ENCODE measurements around the gene KIAA0586. TPM values are rescaled to one million over a fixed set of nuclear protein-coding genes. Genes with fewer than 3 reads are reported as not detected.

The KIAA0586 gene
- total RNA-seq, 1 donor from 2014 or later: 23.5 TPM

DNA sequence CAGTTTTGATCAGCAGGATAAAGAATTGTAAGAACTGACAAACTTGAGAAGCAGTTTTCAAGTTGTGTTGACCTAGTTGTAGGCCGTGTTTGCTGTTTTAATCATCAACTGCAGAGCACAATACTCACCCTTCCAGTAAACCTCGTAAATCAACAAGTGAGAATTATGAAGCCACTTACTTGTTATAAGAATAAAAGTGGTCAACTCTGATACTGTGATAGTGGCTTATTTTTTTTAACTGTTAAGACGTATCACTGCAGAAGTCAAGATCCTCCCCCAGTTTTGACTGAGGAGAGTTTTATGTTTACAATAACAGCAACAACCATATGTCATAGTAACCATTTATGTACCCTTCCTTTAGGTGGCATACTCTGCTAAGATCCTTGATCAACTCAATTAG, 109.5 kb downstream of the KIAA0586 start:
- Mint-ChIP-seq H3K27me3 (ENCODE audit: low read depth) (no peaks in the 10 kb centered on the region), H3K9me3 (no peaks in the 10 kb centered on the region), H3K4me1 (ENCODE audit: low read depth) (no peaks in the 10 kb centered on the region), H3K4me3 (ENCODE audit: low read depth) (no peak overlapping the region), H3K27ac (no peak overlapping the region), H3K36me3 (ENCODE audit: low read depth) (no peaks in the 10 kb centered on the region)
- no peak for DNase-seq (ENCODE audit: low spot score)
- intact Hi-C loops (cut with micrococcal nuclease): no loop called here

DNA sequence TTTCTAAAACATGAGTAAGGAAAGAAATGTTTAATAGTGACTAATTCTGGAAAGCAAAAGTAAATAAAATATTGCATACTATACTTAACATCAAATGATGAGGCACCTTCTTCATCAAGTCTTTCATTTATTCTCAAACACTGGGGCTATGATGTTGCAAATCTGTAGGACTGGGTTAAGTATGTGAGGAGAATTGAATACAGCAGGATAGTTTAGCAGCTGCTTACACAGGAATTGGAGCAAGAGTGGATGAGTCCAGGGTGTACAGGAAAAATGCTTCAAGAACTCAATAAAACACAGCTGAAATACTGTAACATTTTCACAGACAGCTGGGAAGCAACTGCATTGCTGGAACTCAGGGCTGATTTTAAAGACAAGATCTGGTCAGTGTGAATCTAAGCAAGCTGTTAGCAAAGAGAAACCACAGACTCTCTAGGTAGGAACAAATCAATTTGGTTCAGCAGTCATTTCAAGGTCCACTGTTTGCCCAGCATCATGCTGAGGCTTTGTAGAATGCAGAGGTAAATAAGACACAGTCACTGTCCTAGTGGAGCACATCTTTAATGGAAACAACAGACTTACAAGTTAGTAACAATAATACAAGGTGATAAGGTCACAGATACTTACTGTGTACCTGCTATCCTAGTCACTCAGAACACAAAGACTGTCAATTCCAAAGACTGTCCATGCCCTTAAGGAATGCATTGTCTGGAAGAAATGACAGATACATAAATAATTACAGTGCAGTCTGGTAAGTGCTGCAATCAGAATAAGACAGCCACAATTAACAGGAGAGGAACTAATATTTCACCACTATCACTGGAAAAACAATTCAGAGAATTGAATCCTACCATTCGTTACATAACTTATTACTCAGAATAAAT, 113.5 kb downstream of the KIAA0586 start:
- Mint-ChIP-seq H3K36me3 (ENCODE audit: low read depth) (no peaks in the 10 kb centered on the region), H3K27me3 (ENCODE audit: low read depth) (no peaks in the 10 kb centered on the region), H3K4me1 (ENCODE audit: low read depth) (no peaks in the 10 kb centered on the region), H3K9me3 (no peaks in the 10 kb centered on the region), H3K27ac (no peak overlapping the region), H3K4me3 (ENCODE audit: low read depth) (no peak overlapping the region)
- intact Hi-C loops (cut with micrococcal nuclease): no loop called here
- DNase-seq (ENCODE audit: low spot score): no peak

DNA sequence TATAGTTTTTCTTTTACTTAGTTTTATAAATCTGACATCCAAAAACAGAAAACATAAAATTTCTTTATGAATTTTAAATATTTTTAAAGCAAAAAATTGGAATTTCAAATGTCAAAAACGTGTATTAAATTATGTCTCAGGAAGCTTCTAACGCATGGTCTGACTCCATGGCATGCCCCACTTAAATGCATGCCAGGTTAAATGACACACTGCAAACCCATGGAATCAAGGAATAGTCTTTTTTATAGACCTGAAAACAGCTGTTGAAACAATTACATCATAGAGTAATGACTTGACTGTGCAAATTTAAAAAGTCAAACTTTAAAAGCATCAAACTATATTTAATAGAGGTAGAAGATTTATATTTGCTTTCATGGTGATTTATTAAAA, 114.1 kb downstream of the KIAA0586 start:
- Mint-ChIP-seq H3K4me1 (ENCODE audit: low read depth) (no peaks in the 10 kb centered on the region), H3K9me3 (no peaks in the 10 kb centered on the region), H3K27ac (no peak overlapping the region)

DNA sequence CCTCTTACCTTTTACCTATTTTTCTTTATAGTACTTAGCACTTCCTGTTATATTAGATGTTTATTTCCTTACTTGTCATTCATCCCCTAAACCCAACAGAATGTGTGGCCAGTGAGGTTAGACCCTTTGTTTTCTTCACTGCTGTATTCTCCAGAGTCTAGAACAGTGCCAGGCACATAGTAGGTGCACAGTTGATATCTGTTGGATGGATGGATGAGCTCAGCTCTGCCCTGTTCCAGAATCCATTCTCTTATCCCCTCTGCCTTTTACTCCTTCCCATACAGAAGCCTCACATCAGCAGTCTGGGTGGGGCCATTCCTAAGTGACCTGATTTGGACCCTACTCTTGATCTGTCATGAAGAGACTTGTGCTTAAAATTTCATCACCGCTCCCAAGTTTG, 115.7 kb downstream of the KIAA0586 start:
- Mint-ChIP-seq H3K36me3 (ENCODE audit: low read depth) (no peaks in the 10 kb centered on the region), H3K4me1 (ENCODE audit: low read depth) (no peaks in the 10 kb centered on the region), H3K4me3 (ENCODE audit: low read depth) (no peak overlapping the region), H3K9me3 (no peaks in the 10 kb centered on the region), H3K27me3 (ENCODE audit: low read depth) (no peaks in the 10 kb centered on the region), H3K27ac (no peak overlapping the region)
- DNase-seq (ENCODE audit: low spot score): no peak
- intact Hi-C loops (cut with micrococcal nuclease): no loop called here

More for the DNA sequence above, 114.1 kb downstream of the KIAA0586 start:
- H3K27me3 Mint-ChIP-seq (ENCODE audit: low read depth): no peaks in the 10 kb centered on the region
- DNase-seq (ENCODE audit: low spot score): no peak
- intact Hi-C loops (cut with micrococcal nuclease): no loop called here
- no peaks in the 10 kb centered on the region for H3K36me3 Mint-ChIP-seq (ENCODE audit: low read depth)
- no peak overlapping the region for H3K4me3 Mint-ChIP-seq (ENCODE audit: low read depth)

DNA sequence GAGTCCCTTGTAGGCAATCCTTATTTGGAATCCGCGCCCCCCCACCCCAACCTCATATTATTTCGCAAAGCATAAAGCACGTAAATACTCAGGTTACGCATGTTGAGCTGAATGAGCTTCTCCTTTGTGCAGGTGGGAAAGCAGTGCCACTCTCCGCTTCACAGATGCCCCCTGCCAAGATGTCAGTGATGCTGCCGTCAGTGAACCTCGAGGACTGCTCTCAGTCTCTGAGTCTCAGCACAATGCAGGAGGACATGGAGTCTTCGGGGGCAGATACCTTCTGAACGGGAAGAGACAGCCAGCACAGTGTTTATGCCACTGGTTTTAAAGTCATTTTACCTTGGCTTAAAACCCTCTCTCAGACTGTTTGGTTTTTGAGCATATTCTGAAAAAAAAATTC, 120.1 kb downstream of the KIAA0586 start:
- Mint-ChIP-seq H3K4me3 (ENCODE audit: low read depth) (no peak overlapping the region), H3K4me1 (ENCODE audit: low read depth) (no peaks in the 10 kb centered on the region), H3K27ac (no peak overlapping the region), H3K27me3 (ENCODE audit: low read depth) (no peaks in the 10 kb centered on the region), H3K36me3 (ENCODE audit: low read depth) (no peaks in the 10 kb centered on the region), H3K9me3 (no peaks in the 10 kb centered on the region)
- DNase-seq (ENCODE audit: low spot score): no peak
- intact Hi-C loops (cut with micrococcal nuclease): no loop called here

DNA sequence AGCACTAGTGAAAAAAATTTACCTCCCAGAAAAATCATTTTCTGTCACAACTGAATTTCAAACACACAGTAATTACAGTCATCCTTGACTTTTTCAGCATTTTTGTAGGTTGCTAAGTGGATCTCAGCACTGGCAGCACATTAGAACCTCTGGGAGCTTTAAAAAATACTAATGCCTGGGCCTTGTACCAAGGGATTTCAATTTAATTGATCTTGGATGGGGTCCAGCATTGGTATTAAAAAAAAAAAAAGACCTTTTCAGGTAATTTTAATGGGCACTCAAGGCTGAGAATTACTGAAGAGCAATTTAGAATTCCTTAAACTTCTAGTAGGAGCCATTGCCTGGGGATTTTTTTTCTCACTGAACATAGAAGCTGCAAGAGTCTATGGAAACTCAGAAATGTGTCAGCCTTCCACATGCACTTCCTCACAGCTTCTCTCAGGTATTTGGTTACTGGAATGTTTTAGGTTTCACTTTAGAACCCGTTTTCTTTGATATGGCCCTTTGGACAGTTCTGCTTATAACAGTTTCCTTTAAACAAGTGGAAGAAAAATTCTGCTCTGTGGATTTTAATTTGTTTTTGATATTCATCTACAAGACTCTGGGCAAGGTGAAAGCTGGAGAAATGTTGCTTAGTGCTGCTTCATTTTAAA, 121.7 kb downstream of the KIAA0586 start:
- no peaks in the 10 kb centered on the region for H3K36me3 Mint-ChIP-seq (ENCODE audit: low read depth)
- no peak overlapping the region for H3K27ac Mint-ChIP-seq
- no peaks in the 10 kb centered on the region for H3K4me1 Mint-ChIP-seq (ENCODE audit: low read depth)
- H3K4me3 Mint-ChIP-seq (ENCODE audit: low read depth): no peak overlapping the region
- no peak for DNase-seq (ENCODE audit: low spot score)
- H3K9me3 Mint-ChIP-seq: no peaks in the 10 kb centered on the region
- intact Hi-C loops (cut with micrococcal nuclease): no loop called here
- no peaks in the 10 kb centered on the region for H3K27me3 Mint-ChIP-seq (ENCODE audit: low read depth)

DNA sequence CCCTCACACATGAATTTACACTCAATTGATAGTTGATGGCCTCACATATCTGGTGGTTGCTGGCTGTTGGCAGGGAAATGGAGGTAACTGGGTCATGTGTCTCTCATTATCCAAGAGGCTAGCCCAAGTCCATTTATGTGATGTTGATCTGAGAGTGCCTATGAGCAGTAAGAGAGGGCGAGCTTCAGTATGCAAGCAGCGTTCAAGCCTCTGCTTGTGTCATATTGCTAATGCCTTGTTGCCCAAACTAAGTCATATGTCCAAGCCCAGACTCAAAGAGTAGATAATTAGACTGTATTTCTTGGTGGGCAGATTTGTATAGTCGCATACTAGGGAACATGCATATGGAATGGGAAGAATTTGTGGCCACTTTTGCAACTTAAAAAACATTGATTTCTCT, 126.4 kb downstream of the KIAA0586 start:
- no peaks in the 10 kb centered on the region for H3K9me3 Mint-ChIP-seq
- no peak for DNase-seq (ENCODE audit: low spot score)
- no peaks in the 10 kb centered on the region for H3K27me3 Mint-ChIP-seq (ENCODE audit: low read depth)
- no peaks in the 10 kb centered on the region for H3K36me3 Mint-ChIP-seq (ENCODE audit: low read depth)
- H3K27ac Mint-ChIP-seq: no peak overlapping the region
- intact Hi-C loops (cut with micrococcal nuclease): no loop called here
- H3K4me3 Mint-ChIP-seq (ENCODE audit: low read depth): no peak overlapping the region
- H3K4me1 Mint-ChIP-seq (ENCODE audit: low read depth): no peaks in the 10 kb centered on the region

DNA sequence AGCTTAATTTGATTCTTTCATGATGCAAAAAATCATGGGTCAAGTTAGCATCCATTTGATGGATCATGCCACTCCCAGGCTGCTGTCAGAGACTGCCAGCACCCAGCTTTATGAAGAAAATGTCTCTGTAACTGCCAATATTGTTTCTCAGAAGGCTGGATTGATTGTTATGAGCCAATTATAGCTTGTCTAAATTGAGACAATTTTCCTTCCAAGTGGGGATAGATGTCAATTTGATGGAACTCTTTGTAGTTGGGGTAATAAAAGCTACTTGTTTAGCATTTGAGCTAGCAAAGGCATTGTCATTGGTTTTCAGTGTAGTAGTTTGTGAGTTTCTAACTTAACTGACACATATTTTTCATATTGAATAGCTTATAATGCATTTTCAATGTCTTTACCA, 128.1 kb downstream of the KIAA0586 start:
- intact Hi-C loops (cut with micrococcal nuclease): no loop called here
- DNase-seq (ENCODE audit: low spot score): no peak
- no peaks in the 10 kb centered on the region for H3K27me3 Mint-ChIP-seq (ENCODE audit: low read depth)
- H3K27ac Mint-ChIP-seq: no peak overlapping the region
- no peaks in the 10 kb centered on the region for H3K36me3 Mint-ChIP-seq (ENCODE audit: low read depth)
- H3K4me1 Mint-ChIP-seq (ENCODE audit: low read depth): peaks cover 2% of the 10 kb centered on the region
- H3K9me3 Mint-ChIP-seq: no peaks in the 10 kb centered on the region
- no peak overlapping the region for H3K4me3 Mint-ChIP-seq (ENCODE audit: low read depth)

DNA sequence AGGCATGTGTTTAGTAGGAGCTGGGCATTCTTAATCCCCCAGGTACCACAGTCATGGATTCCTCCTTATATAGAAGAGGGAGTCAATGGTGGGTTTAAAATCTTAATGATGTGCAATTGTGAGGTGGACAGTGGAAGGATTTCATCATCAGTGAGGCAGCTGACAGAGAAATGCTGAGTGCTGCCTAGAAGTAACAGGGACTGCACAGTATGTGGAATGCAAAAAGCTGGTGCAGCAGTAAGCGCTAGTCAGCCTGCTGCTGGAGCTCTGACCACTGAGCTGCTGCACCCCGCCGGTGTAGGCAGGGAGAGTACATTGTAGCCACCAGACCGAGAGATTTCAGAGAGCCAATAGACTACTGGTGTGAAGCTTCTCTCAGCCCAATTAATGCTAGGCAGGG, 129.7 kb downstream of the KIAA0586 start:
- DNase-seq (ENCODE audit: low spot score): no peak

DNA sequence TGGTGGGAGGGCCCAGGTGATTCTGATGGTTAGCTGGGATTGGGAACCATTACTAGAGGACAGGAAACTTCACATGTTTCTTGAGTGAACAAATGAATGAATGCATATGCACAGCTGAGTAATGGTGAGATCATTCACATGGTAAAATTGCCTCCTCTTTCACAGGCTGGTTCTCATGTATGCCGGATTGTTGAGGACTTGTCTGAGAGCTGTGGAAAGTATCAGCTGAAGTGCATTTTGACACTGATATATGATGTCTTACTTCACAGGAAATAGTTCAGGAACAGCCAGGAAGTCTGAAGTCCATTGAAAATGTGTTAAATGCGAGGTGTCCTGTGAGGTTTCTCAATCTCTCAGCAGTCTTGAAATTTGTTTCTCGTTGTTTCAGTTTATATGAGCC, 132.7 kb downstream of the KIAA0586 start:
- H3K27me3 Mint-ChIP-seq (ENCODE audit: low read depth): no peaks in the 10 kb centered on the region
- H3K36me3 Mint-ChIP-seq (ENCODE audit: low read depth): no peaks in the 10 kb centered on the region
- H3K27ac Mint-ChIP-seq: no peak overlapping the region
- no peaks in the 10 kb centered on the region for H3K9me3 Mint-ChIP-seq
- intact Hi-C loops (cut with micrococcal nuclease): no loop called here
- peaks cover 2% of the 10 kb centered on the region for H3K4me1 Mint-ChIP-seq (ENCODE audit: low read depth)
- no peak for DNase-seq (ENCODE audit: low spot score)
- H3K4me3 Mint-ChIP-seq (ENCODE audit: low read depth): no peak overlapping the region

More for the DNA sequence above, 129.7 kb downstream of the KIAA0586 start:
- no peaks in the 10 kb centered on the region for H3K27me3 Mint-ChIP-seq (ENCODE audit: low read depth)
- no peak overlapping the region for H3K27ac Mint-ChIP-seq
- no peaks in the 10 kb centered on the region for H3K36me3 Mint-ChIP-seq (ENCODE audit: low read depth)
- no peaks in the 10 kb centered on the region for H3K9me3 Mint-ChIP-seq
- H3K4me1 Mint-ChIP-seq (ENCODE audit: low read depth): peaks cover 2% of the 10 kb centered on the region
- intact Hi-C loops (cut with micrococcal nuclease): no loop called here
- H3K4me3 Mint-ChIP-seq (ENCODE audit: low read depth): no peak overlapping the region

DNA sequence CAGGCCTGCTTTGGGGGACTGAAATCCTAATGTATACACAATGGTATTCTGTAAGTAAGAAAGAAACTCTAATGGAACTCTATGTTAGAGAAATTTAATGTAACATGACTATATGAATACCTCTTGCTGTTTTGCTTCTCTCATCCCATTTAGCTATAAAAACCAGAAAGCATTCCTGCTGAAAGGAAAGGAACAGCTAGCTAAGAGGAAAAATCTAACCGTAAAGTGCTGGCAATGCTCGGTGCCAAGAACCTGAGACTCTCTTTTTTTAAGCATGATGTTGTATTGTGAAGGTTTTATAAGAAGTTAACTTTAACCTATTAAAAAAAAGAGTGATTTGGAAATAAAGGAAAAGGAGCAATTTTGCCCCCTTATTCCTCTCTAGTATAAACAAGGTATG, 134.6 kb downstream of the KIAA0586 start:
- DNase-seq (ENCODE audit: low spot score): no peak
- intact Hi-C loops (cut with micrococcal nuclease): no loop called here
- no peak overlapping the region for H3K27ac Mint-ChIP-seq
- H3K4me1 Mint-ChIP-seq (ENCODE audit: low read depth): peaks cover 2% of the 10 kb centered on the region
- no peaks in the 10 kb centered on the region for H3K27me3 Mint-ChIP-seq (ENCODE audit: low read depth)
- no peak overlapping the region for H3K4me3 Mint-ChIP-seq (ENCODE audit: low read depth)
- H3K9me3 Mint-ChIP-seq: no peaks in the 10 kb centered on the region
- no peaks in the 10 kb centered on the region for H3K36me3 Mint-ChIP-seq (ENCODE audit: low read depth)

DNA sequence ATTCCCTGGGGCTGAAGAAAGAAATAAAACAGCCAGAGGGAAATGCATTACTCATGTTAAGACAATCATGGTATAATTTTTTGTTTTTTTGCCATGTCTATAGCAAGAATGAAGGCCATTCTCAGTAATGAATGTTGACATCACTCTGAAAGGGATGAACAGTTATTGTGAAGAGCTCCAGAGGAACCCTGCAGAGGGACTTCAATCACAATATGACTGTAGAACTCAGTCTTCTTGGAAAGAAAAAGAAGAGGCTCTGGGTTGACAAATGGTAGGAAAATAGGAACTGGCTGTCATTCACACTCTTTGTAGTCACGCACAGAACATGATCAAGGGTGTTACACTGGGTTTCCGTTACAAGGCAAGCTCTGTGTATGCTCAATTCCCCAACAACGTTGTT, 136.5 kb downstream of the KIAA0586 start:
- no peaks in the 10 kb centered on the region for H3K36me3 Mint-ChIP-seq (ENCODE audit: low read depth)
- H3K27me3 Mint-ChIP-seq (ENCODE audit: low read depth): no peaks in the 10 kb centered on the region
- no peak overlapping the region for H3K4me3 Mint-ChIP-seq (ENCODE audit: low read depth)
- H3K9me3 Mint-ChIP-seq: no peaks in the 10 kb centered on the region
- DNase-seq (ENCODE audit: low spot score): no peak
- intact Hi-C loops (cut with micrococcal nuclease): no loop called here
- H3K4me1 Mint-ChIP-seq (ENCODE audit: low read depth): peaks cover 2% of the 10 kb centered on the region
- H3K27ac Mint-ChIP-seq: no peak overlapping the region

DNA sequence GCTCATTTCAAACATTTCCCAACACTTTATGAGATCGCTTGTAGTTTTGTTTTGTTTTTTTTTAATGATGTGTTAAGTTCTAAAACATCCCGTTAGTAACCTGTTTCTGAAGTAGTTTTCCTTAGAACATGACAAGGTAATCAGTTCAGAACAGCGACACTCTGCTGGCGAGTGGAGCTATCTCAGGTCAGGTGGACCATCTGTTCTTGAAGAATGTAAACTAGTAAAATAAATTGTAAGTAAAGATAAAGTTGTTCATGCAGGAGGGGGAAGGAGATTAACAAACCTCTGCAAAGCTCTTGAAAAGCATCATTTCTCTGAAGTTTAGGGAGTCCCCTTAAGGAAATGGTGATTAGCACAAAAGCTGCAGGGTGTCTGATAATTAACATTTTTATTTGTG, 138.3 kb downstream of the KIAA0586 start:
- H3K36me3 Mint-ChIP-seq (ENCODE audit: low read depth): no peaks in the 10 kb centered on the region
- H3K27me3 Mint-ChIP-seq (ENCODE audit: low read depth): no peaks in the 10 kb centered on the region
- H3K27ac Mint-ChIP-seq: no peak overlapping the region
- intact Hi-C loops (cut with micrococcal nuclease): no loop called here
- H3K4me3 Mint-ChIP-seq (ENCODE audit: low read depth): no peak overlapping the region
- H3K4me1 Mint-ChIP-seq (ENCODE audit: low read depth): peaks cover 2% of the 10 kb centered on the region
- H3K9me3 Mint-ChIP-seq: no peaks in the 10 kb centered on the region
- DNase-seq (ENCODE audit: low spot score): no peak

All from activated T-helper 2 cell treated with anti-CD3 and anti-CD28 coated beads, Interferon-gamma antibody, Interleukin-2, Interleukin-4, amounts not matched to agents 10 μg/mL and 5 μg/mL and 100 μg/mL, durations not matched to agents 14 hours and 24 hours and 36 hours (primary cell).